8988T (cell line): ENCODE measurements around the gene ROPN1L.
"Not testable (repeated sequence)": the region's sequence is repeated elsewhere in the genome, so short reads cannot be mapped to it uniquely, and the experiment has no call there.

ENCODE experiments used
- DNase-seq: peaks from one replicate; pipeline ENCODE4 v3.0.0; 2011

Gene ROPN1L

GRCh38 chr5:10441083-10441991 lies at the start of gene ROPN1L:
Gene ROPN1L (plus strand): TSS chr5:10441879. CDS start chr5:10442168, 289 bp downstream.
- peak; percentile 98 for DNase-seq

DNA sequence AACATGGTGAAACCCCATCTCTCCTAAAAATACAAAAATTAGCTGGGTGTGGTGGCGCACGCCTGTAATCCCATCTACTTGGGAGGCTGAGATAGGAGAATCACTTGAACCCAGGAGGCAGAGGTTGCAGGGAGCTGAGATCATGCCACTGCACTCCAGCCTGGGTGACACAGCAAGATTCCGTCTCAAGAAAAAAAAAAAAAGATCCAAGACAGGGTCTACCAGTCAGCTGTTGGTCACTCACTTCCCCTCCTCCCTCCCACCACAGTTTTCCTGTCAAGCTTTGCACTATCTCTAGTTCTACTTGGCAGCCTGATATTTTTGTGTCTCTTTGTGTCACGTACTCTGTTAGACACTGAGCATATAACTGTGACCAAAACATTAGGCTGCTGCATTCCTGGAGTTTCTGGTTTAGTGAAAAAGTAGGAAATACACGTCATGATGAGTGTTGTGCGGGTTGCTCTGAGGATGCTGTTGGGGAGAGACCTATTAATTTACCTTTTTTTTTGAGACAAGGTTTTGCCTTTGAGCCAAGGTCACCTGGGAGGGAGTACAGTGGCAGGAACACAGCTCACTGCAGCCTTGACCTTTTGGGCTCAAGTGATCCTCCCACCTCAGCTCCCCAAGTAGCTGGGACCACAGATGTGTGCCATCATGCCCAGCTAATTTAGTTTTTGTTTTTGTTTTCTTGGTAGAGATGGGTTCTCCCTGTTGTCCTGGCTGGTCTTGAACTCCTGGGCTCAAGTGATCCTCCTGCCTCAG lies 48.9 kb upstream of the ROPN1L start:
- not testable (repeated sequence) for DNase-seq

- DNase-seq, result no peak
Measured at GRCh38 chr5:10393491-10393890, 48.2 kb upstream of the ROPN1L start.

DNA sequence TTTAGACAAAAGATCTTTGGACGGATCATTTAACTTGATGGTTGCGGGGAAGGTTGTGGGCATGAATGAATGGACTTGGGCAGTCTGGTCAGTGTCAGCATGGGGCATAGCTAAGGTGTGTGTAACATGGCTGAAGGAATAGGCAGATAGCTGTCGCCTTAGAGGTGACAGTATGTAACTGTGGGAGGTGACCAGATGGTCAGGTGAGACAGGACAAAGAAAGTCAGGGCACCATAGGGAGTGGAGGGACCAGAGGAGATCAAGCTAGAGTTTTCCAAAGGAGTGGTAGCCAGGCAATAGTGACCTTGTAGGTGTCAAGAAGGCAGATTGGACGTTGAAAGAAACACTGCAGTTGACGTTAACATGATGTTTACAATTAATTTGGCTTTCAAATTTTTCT lies 45.1 kb upstream of the ROPN1L start:
- DNase-seq, result no peak

DNA sequence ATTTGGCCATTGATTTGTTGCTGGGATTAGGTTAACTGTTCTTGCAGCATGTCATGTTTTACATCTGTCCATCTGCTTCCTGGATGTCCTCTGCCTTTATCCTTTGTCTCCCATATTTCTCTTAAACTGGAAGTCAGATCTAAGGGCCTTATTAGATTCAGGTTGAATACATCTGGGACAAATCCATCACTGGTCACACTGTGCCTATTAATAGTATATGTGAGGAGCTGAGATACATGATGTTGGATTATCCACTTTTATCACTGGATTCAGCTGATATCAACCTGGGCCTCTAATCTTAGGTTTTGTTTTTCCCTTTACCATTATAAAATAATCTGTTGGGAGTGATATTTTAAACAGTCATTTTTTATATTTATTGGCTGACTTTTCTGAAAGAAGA lies 41.8 kb upstream of the ROPN1L start:
- DNase-seq, result no peak

- no peak for DNase-seq
Measured at GRCh38 chr5:10400411-10400810, 41.3 kb upstream of the ROPN1L start.

- no peak for DNase-seq
Measured at GRCh38 chr5:10400831-10401230, 40.8 kb upstream of the ROPN1L start.

DNA sequence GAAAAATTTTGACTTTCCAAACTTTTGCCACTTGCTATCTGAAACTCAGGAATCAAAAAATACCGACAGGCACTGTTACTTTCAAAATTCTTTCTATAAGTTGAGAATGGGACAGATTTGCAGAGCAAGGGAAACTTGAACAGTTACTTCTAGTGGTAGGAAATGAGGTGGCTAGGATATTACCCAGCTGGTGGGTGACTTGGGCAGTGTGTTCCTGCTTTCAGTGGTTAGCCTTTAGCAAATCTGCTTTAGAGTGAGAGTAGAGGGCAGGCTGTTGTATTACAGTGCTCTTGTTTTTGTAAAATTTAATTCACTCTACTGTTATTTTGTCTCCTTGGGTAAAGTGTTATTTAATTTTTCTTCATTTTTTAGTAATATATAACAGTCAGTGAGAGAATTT lies 40.2 kb upstream of the ROPN1L start:
- no peak for DNase-seq

GRCh38 chr5:10403829-10404228 lies 37.9 kb upstream of the ROPN1L start:
- DNase-seq, result no peak

DNA sequence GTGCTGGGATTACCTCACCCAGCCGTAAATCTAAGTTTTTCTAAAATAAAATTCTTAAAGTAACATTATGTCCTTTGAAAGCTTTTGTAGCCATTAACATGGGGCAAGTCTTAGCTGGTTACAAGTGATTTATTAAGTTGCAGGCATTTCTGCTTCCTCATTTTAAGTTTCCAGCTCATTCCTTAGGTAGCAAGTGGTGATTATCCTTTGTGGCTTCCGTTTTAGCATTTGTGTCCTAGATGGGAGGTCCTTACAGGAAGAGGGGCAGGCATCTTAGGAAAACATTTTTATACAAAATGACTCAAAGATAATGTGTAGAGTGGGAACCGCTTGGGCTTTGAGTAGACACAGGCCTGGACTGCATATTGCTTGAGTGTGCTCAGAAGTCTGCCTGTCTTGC lies 35.0 kb upstream of the ROPN1L start:
- DNase-seq, result no peak

- no peak for DNase-seq
Measured at GRCh38 chr5:10409504-10409903, 32.2 kb upstream of the ROPN1L start.

- DNase-seq, result no peak
Measured at GRCh38 chr5:10410662-10411061, 31.0 kb upstream of the ROPN1L start.

GRCh38 chr5:10411336-10411735 lies 30.3 kb upstream of the ROPN1L start:
- no peak for DNase-seq

DNA sequence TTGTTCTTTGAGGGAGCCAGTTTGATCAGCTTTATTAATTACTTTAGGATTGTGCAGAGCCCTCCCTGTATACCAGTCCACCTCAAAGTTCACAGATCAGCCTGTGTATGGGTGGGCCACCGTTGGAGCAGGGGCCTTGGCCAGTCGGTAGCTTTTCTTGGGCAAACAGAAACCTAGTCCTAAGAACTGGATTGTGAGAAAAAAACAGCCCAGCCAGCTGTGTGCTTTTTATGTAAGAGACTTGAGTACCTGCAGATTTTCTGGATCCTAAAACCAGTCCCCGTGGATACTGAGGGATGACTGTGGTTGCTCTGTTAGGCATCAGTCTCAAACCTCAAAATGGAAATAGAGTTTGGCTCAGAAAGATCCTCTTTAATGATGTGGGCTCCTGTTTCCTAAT lies 24.8 kb upstream of the ROPN1L start:
- no peak for DNase-seq

- no peak for DNase-seq
Measured at GRCh38 chr5:10418654-10419345, 22.9 kb upstream of the ROPN1L start.

DNA sequence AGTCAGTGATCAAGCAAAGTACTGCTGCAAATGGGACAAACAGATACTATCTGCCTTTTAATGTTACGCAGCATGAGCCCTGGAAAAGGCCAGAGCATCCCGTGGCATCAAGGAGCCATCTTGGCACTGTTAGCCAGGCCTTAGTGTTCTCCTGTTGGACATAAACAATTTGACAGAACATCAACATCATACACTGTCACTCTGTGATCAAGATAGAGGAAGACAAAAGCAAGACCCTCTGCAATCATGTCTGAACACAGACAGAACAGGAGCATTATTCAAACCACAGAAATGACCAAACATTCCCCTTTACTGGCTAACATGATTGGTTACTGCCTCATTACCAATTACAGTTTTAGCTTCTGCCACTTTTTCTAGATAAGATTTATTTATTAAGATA lies 21.2 kb upstream of the ROPN1L start:
- no peak for DNase-seq

DNA sequence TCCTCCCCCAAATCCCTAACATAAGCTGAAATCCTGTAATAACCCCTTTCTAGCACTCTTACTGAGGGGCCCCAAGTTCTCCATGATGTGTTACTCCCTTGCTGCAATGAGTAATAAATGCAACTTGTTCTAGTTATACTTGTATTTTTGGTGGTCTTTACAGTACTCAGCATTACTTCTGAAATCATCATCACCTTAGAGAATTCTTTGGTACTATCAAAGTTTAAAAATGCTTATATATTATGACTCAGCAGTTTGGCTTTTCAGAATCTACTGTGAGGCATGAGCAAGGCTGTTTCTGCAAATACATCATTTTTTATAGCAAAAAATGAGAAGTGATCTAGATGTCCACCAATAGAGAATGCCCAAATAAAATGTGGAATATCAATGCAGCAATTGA lies 20.7 kb upstream of the ROPN1L start:
- DNase-seq, result no peak

DNA sequence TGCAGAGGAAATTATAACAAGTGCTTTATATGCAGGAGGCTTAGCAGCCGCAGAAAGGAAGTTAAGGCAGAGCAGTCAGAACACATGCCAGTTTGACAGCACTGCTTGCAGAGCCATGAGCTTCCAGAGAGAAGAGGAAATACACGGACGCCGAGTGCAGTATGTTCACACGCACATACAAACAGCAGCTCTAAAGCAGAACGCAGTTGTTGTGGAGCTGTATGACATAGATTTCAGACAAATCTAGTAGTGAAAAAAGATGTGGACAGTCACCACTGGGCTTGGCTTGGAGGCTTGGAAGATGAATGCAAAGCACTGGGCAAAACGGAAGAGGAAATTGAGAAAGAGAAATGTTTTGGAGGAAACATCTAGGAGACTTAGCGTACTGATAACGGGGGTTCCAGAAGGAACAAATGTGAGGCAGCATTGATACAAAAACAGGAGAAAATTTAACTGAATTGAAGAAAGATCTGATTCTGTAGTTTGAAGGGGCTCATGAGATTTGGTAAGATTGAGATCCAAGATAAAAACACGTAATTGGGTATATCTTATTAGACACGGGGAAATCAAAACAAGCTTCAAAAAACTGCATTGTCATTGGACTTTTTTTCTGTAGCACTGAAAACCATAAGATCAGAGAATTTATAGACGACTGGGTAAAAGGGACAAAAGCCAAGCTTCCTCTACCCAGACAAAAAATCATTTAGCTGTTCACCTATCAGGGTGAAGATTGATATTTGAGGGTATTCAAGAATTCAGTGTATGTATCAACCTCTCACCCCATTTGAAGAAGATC lies 19.6 kb upstream of the ROPN1L start:
- DNase-seq, result no peak

- no peak for DNase-seq
Measured at GRCh38 chr5:10423022-10423421, 18.7 kb upstream of the ROPN1L start.

DNA sequence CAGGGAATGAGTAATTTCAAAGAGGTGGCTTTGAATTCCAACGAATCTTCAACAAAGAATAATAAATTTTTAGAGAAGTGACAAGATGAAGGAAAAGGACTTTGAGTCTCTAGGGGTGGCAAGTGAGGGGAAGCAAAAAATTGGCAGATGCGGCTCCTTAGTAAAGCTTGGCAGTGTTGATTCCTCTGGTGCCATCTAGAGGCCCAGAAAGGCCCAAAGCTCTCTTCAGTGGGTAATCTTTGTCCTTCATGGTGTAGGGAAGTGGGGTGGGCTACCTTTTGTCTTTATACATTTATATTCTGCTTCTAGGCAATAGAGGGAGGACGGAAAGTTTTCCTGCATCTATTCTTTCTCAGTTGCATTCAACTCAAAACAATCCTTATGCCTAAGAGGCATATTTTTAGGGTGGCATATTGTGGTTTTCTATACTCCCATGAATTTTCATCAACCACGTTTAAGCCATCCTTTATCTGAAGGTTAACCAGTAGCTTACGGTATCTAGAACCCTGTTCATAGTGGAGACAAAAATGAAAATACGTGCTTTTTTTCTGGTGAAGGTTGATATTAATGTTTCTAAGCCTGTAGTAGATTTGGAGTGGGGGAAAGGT lies 17.5 kb upstream of the ROPN1L start:
- DNase-seq, result no peak

DNA sequence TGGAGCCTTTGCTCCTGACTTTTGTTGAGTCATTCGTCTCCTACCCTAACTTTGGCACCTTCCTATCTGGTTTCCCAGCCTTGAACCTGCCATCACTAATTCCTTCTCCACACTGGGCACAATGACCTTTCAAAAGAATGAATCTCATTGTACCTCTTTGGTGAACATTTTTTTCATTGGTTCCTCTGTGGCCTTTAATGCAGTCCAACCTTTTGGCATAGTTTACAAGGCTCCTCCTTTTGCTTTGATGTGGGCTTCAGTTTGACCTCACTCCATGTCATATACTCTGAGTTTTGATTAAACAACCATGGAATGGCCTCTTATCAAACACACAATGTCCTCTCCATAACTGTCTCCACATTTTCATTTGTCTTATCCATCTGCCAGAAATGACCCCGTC lies 14.5 kb upstream of the ROPN1L start:
- DNase-seq, result no peak

- no peak for DNase-seq
Measured at GRCh38 chr5:10427978-10428377, 13.7 kb upstream of the ROPN1L start.
